HUES48 (cell line): Measurements from ENCODE around the gene CRYL1.

Experiments used
- H3K27ac ChIP-seq: one replicate; pipeline ENCODE4 v1.7.0; 2013; ENCODE audit warnings: low read depth, low read length, inconsistent platforms
- H3K27me3 ChIP-seq: 2 replicates; pipeline ENCODE4 v1.6.1; 2013; ENCODE audit warnings: mild to moderate bottlenecking, low read length; ENCODE audit not compliant: control insufficient read depth, insufficient read depth
- H3K36me3 ChIP-seq: 2 replicates; pipeline ENCODE4 v1.6.1; 2013; ENCODE audit warnings: low read length; ENCODE audit not compliant: control insufficient read depth, insufficient read depth
- H3K4me1 ChIP-seq: 2 replicates; pipeline ENCODE4 v1.6.1; 2013; ENCODE audit warnings: mild to moderate bottlenecking, low read length; ENCODE audit not compliant: control insufficient read depth, insufficient read depth
- H3K4me3 ChIP-seq: 2 replicates; pipeline ENCODE4 v1.5.1; 2013; ENCODE audit warnings: mild to moderate bottlenecking, low read depth, low read length
- H3K9ac ChIP-seq: 2 replicates; pipeline ENCODE4 v1.6.1; 2013; ENCODE audit warnings: mild to moderate bottlenecking, low read depth, low read length, moderate library complexity
- H3K9me3 ChIP-seq: 2 replicates; pipeline ENCODE4 v1.6.1; 2013; ENCODE audit warnings: low read length; ENCODE audit not compliant: control insufficient read depth, insufficient read depth

Gene CRYL1

DNA sequence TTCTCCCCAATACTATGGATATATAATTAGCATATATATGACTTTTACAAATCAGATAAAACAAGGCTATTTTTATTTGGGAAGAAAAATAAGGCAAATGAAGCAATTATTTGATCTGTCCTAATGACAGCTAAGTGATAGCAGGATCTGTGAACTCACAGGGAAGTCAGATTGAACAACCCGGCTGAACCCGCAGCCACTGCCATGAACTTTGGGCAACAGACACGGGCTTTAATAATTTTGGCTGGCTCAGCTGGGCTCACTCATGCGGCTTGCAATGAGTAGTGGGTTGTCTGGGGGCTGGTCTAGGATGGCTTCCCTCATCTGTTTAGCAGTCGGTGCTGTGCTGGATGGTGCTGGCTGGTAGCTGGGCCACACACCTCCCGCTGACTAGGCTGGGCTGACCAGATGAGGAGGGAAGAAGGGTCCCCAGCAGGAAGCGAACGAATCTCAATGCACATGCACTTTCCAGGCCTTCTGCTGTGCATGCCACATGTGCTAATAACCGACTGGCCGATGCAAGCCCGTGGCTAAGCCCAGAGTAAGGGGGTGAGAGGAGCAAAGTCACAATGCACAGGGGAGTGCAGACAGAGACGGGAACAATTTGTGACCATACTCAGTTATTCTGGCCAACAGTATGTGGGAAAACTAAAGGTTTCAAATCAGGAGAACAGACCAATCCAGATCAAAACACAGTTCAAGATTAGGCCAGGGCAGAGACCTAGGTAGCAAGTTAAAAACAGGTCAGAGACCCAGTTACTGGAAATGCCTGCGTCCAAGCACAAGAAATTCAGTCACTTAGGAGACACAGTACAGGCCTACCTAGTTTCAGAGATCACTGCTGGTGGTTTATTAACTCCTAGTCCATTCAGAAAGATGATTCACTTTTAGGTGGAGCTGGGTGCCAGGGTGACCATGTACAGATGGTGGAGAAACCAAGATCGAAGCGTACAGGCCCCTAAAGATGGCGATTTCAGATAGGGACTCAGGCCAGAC is 22.3 kb downstream of the CRYL1 start:
- no peak overlapping the region for H3K27ac ChIP-seq
- H3K4me1 ChIP-seq = peaks cover 4% of the 10 kb centered on the region; the same call in 1 of the 2 replicates
- H3K9ac ChIP-seq = no peak overlapping the region
- peaks cover 4% of the 10 kb centered on the region; the same call in 1 of the 2 replicates for H3K9me3 ChIP-seq
- H3K36me3 ChIP-seq = no peaks in the 10 kb centered on the region
- no peak overlapping the region for H3K4me3 ChIP-seq
- H3K27me3 ChIP-seq = no peaks in the 10 kb centered on the region

DNA sequence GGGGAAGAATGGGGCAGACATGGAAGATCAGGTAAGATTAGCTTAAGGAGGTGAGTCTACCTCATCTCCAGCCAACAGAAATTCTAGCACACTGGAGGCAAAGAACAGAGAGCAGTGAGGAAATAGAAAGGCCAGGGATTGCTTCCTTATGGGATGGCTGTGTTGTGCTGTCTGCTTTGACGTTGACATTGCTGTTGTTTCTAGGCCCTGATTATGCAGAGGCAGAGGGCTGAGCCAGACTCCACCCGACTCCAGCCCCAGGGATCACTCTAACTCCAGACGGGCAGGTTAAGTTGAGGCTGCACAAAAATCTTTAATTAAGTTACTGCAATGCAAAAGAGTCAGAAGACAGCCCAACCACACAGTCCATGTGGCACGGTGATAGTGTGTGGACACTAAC is 24.1 kb downstream of the CRYL1 start:
- Histone ChIP-seq H3K9me3 (peaks cover 4% of the 10 kb centered on the region; the same call in 1 of the 2 replicates), H3K4me3 (no peak overlapping the region), H3K27me3 (no peaks in the 10 kb centered on the region), H3K4me1 (peaks cover 4% of the 10 kb centered on the region; the same call in 1 of the 2 replicates), H3K36me3 (no peaks in the 10 kb centered on the region), H3K9ac (no peak overlapping the region), H3K27ac (no peak overlapping the region)

DNA sequence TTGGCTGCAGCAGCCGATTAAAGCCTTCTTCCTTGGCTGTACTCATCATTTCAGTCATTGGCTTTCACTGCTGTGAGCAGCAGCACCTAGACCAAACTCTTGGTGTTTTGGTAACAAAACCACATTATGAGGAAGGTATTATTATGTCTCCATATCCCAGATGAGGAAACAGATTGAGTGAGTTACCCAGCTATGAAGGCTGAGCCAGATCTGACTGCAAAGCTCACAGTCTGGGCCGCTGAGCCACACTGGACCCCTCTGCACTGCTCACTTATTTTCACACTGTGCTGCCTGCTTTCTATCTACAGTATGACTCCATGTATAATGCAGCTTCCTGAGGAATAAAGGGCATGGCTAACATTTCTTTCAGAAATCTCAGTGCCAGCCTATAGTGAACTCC is 24.5 kb downstream of the CRYL1 start:
- H3K27ac ChIP-seq = no peak overlapping the region
- peaks cover 4% of the 10 kb centered on the region; the same call in 1 of the 2 replicates for H3K9me3 ChIP-seq
- peaks cover 4% of the 10 kb centered on the region; the same call in 1 of the 2 replicates for H3K4me1 ChIP-seq
- H3K4me3 ChIP-seq = no peak overlapping the region
- no peak overlapping the region for H3K9ac ChIP-seq
- no peaks in the 10 kb centered on the region for H3K27me3 ChIP-seq
- H3K36me3 ChIP-seq = no peaks in the 10 kb centered on the region

DNA sequence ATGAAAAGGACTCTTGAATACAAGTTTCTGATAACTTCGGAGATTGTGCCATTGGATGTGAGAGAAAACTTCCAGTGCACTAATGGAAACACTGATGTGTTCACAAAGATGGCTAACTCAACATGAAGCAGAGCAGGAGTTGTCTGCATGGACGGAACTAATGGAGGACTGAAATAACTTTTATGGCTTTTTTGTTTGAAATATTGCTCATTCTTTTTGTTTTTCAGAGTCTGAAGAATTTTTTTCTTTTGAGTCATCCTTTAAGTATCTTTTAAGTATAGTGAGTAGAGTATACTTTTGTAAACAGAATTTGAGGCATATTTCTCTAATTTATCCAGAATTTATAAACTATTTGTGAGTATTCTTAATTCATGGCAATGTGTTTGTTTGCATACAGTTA is 25.7 kb downstream of the CRYL1 start:
- Histone ChIP-seq H3K4me3 (no peak overlapping the region), H3K36me3 (no peaks in the 10 kb centered on the region), H3K27ac (no peak overlapping the region), H3K9me3 (peaks cover 4% of the 10 kb centered on the region; the same call in 1 of the 2 replicates), H3K27me3 (no peaks in the 10 kb centered on the region), H3K4me1 (peaks cover 4% of the 10 kb centered on the region; the same call in 1 of the 2 replicates), H3K9ac (no peak overlapping the region)

DNA sequence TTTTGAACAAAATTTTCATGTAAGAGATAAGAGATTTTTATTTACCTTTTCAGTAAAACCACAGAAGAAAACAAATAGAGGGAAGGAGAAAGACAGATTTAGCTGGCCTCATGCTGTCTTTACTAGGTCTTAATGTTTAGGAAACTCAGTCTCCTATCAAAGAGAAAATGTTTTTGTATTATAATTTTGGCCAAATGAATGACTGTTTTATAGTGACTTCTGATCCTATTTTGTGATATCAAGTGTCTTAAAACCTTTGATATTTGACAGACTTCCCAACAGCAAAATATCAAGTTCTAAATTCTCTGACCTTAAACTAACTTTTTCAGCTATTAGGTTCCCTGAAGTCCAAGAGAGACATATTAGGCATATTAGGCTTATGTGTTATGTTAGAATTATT is 27.0 kb downstream of the CRYL1 start:
- Histone ChIP-seq H3K36me3 (no peaks in the 10 kb centered on the region), H3K4me3 (no peak overlapping the region), H3K27ac (no peak overlapping the region), H3K27me3 (no peaks in the 10 kb centered on the region), H3K4me1 (peaks cover 4% of the 10 kb centered on the region; the same call in 1 of the 2 replicates), H3K9me3 (peaks cover 4% of the 10 kb centered on the region; the same call in 1 of the 2 replicates), H3K9ac (no peak overlapping the region)

DNA sequence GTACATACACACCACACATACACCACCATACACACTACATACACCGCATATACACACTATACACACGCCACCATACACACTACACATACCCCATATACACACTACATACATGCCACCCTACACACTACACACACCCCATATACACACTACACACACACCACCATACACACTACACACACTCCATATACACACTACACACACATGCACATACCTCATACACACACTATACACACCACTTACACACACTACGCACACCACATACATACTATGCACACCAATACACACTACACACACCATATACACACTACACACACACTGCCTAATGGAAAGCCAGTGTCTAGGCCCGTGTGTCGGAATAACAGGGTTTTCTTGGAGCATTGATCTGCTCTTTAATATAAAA is 27.5 kb downstream of the CRYL1 start:
- Histone ChIP-seq H3K4me3 (no peak overlapping the region), H3K9ac (no peak overlapping the region), H3K27ac (no peak overlapping the region), H3K36me3 (no peaks in the 10 kb centered on the region), H3K9me3 (peaks cover 4% of the 10 kb centered on the region; the same call in 1 of the 2 replicates), H3K27me3 (no peaks in the 10 kb centered on the region), H3K4me1 (no peaks in the 10 kb centered on the region)

DNA sequence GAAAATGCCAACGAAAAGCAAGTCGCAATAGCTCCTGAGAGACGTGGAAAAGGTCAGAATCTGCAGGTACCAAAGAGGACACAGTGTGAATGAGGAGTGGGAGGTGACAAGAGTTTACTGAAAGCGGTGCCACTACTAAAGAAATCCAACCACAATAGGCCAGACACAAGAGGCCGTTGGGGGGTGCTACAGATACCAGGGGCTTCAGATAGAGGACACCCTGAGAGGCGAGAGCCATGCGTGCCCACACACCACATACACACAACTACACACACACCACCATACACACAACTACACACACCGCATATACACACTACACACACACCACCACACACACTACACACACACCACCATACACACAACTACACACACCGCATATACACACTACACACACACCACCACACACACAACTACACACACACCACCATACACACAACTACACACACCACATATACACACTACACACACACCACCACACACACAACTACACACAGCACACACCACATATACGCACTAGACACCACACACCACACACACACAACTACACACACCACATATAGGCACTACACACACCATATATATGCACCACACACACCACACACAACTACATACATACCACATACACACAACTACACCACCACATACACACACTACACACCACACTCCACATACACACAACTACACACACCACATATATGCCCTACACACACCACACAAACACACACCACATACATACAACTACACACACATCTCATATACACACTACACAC is 28.5 kb downstream of the CRYL1 start:
- Histone ChIP-seq H3K9me3 (peaks cover 4% of the 10 kb centered on the region; the same call in 1 of the 2 replicates), H3K4me3 (no peak overlapping the region), H3K27me3 (no peaks in the 10 kb centered on the region), H3K27ac (no peak overlapping the region), H3K4me1 (no peaks in the 10 kb centered on the region), H3K36me3 (no peaks in the 10 kb centered on the region), H3K9ac (no peak overlapping the region)

DNA sequence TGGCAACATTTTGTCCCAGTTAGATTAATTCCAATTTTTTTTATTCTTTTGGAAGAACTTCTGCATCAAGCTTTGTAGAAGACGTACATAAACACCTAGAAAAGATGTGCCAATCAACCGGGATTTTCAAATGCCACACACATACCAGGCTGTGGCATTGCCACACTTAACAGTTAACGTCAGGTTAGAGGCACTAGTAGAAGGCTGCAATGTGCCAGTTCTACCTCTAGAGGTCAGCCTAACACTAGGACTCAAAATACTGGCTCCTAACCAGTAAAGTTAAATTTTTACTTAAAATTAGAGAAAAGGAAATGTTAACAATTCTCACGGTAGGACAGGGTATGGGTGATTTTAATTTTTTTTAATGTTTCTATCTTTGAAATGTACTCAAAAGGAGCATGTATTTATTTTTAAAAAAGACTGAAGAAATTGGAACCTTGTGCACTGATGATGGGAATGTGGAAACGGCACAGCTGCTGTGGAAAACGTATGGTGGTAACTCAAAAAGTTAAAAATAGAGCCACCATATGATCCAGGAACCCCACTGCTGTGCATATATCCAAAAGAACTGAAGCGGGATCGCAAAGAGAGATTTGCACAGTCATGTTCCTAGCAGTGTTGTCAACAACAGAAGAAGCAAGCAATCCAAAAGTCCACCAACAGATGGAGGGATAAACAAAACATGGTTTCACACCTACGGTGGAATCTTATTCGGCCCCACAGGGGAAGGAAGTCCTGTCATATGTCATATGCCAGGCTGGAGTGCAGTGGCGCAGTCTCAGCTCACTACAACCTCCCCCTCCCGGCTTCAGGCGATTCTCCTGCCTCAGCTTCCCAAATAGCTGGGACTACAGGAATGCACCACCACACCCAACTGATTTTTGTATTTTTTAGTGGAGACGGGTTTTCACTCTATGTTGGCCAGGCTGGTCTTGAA is 30.3 kb downstream of the CRYL1 start:
- no peaks in the 10 kb centered on the region for H3K36me3 ChIP-seq
- H3K4me1 ChIP-seq = no peaks in the 10 kb centered on the region
- H3K9me3 ChIP-seq = peaks cover 4% of the 10 kb centered on the region; the same call in 1 of the 2 replicates
- H3K27ac ChIP-seq = no peak overlapping the region
- H3K27me3 ChIP-seq = no peaks in the 10 kb centered on the region
- no peak overlapping the region for H3K9ac ChIP-seq
- H3K4me3 ChIP-seq = no peak overlapping the region

DNA sequence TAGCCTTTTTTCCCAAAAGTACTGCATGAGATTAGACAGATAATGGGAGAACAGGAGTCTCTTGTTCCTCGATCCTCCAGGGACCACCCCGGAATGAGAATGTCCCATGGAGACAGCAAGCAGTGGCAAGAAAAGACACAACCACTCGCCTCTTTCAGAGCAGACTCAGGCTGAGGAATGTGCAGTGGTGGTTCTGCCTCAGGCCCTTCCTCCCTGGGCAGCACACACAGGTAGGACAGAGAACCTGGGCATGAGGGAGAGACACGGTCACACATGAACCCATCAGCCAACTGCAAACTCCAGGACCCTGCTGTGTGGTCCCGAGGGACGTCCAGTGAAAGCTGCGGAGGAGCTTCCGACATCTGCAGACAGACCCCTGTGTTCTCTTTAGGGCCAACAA is 31.0 kb downstream of the CRYL1 start:
- H3K27ac ChIP-seq = no peak overlapping the region
- H3K9ac ChIP-seq = no peak overlapping the region
- no peaks in the 10 kb centered on the region for H3K4me1 ChIP-seq
- H3K4me3 ChIP-seq = no peak overlapping the region
- H3K9me3 ChIP-seq = peaks cover under 1% of the 10 kb centered on the region; the same call in 1 of the 2 replicates
- H3K27me3 ChIP-seq = no peaks in the 10 kb centered on the region
- no peaks in the 10 kb centered on the region for H3K36me3 ChIP-seq

DNA sequence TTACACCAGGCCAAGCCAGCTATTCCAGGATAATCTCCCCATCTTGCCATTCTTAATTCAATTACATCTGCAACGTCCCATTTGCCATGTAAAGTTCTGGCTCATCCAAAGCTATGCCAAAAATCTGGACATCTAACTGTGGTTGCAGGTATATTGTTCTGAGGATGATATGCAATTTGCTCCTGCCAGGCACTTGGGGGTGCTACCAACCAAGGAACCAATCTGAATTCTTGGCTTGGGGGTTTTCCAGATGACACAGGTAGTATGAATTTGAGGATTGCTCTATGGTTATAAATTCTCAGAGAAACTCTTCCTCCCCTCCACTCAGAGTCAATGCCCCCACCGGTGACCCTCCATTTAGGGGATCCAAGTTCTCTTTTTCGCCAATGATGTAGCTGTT is 33.0 kb downstream of the CRYL1 start:
- H3K4me1 ChIP-seq = no peaks in the 10 kb centered on the region
- H3K9me3 ChIP-seq = no peaks in the 10 kb centered on the region
- H3K9ac ChIP-seq = no peak overlapping the region
- H3K4me3 ChIP-seq = no peak overlapping the region
- H3K36me3 ChIP-seq = no peaks in the 10 kb centered on the region
- H3K27ac ChIP-seq = no peak overlapping the region
- H3K27me3 ChIP-seq = no peaks in the 10 kb centered on the region
